Activated T-cell treated with anti-CD3 and anti-CD28 coated beads, Interleukin-2, amount 50 U/mL, for 1 hour (primary cell): Measurements from ENCODE around the gene SLC22A1.
A peak's percentile ranks its signal among the peaks of the same experiment; 100 is the strongest.
"Not testable (repeated sequence)": the region's sequence is repeated elsewhere in the genome, so short reads cannot be mapped to it uniquely, and the experiment has no call there.

Source experiments
- DNase-seq: peaks from one replicate; pipeline ENCODE4 v3.0.0-alpha.2; 2020

Gene SLC22A1

DNA sequence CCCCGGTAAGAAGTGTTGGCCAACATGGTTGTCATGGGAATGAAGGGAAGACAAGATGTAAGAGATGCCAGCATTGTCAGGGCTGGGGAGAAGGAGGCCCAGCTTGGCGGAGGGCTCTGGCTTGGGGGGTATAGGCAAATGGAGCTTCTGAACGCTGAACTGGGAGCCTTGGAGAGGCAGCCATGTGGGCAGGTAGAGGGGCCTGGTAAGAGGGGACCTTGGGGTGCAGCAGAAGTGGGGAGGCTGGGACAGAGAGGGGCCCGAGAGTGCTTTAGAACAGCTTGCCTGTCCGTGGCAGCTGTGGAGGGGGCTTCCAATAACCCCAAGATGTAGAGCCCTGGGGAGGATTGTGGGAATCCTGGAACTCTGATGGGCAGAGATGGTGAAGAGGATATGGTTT lies 3.0 kb downstream of the SLC22A1 start:
- no peak for DNase-seq

DNA sequence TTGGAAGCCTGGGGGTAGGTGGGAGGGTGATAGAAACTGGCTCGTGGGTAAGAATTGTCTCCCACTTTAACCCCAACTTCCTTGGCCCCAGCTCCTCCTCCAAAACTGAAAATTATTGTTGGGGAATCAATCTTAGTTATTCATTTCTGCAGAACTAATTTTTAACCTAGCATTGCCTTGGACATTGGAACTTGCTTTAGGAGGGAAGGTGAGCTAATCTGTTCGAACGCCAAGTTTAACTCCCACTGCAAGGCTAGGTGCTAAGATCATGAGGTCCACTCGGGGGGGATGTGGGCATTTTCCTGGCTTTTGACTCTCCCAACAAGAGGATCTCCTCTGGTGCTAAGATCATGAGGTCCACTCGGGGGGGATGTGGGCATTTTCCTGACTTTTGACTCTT lies 3.5 kb downstream of the SLC22A1 start:
- not testable (repeated sequence) for DNase-seq

DNA sequence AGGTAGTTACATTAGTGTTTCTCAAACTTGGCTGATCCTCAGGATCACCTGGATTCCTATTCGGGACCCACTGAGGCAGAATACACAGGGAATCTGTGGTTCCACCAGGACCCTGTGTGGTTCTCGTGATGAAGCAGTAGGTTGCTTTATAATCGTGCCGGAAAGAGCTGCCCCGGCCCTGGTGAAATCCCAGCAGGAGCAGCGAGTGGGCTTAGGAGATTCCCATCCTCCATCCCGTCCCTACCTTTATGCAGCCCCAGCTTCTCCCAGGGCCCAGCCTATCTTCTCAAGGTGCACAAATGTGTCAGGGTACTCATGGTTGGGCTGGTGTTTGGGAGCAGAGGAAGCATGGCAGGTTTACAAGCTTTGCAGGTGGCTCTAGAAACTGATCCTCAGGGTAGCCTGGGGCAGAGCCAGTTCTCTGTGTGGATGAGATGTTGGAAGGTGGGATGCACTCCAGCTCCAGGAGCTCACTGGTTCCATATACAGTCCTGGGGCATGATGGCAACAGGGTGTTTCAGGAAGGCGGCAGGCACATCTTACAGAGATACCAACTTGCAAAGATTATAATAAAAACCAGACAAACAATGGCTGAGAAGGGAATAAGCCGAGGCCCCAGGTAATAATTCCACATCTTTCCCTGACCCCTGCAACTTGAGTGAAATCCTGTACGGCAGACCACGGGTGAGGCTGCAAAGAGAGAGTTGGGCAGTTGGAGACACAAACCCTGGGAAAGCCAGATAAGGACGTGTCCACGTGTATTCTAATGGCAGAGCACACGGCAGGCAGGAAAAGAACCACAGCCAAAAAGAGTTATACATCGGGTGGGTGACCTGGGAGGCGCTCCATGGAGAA lies 5.9 kb downstream of the SLC22A1 start:
- DNase-seq, result no peak

DNA sequence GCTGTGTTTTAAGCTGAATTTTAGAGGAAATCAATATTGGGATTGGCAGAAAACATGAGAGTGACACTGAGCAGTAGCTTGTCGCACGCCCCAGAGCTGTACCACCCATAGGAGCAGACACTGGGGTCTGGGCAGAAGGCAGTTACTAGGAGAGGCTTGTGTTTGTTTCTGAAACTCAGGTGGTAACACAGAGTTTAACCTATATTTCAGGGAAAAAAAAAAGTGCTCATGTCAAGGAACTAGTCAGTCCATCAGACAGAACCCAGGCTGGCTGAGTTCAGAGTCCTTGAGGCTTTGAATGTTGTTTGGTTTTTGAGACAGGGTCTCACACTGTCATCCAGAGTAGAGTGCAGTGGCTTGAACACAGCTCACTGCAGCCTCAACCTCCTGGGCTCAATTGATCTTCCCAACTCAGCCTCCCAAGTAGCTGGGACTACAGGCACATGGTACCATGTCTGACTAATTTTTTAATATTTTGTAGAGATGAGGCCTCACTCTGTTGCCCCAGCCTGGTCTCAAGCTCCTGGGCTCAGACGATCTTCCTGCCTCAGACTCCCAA lies 6.6 kb downstream of the SLC22A1 start:
- DNase-seq, result no peak

DNA sequence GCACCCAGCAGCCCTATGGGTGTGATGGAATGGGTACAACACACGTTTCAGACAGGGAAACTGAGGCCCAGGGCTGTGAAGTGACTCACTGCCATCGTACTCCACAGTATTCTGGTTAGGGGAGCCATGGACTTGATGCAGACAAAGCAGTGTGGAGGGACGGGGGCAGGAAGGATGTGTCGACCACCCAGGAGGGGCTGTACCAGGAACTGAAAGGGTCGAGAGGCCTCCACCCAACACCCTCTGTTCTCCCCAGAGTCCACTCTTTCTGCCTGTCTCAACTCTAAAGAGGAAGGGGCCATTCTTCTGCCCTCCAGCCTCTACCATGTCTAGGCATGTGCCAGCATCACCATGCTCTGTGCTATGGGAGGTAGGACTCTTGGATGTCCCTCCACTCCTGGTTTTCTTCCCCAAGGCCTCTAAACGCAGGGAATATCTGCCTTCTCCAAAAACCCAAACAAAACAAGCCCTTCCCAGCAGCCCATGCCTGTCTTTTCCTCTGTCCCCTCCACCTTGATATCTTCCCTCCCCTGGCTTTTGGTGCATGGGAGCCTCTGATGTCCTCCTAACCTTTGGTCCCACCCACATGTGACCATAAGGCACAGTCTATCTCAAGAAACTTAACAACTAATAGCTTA lies 7.4 kb downstream of the SLC22A1 start:
- DNase-seq, result no peak

DNA sequence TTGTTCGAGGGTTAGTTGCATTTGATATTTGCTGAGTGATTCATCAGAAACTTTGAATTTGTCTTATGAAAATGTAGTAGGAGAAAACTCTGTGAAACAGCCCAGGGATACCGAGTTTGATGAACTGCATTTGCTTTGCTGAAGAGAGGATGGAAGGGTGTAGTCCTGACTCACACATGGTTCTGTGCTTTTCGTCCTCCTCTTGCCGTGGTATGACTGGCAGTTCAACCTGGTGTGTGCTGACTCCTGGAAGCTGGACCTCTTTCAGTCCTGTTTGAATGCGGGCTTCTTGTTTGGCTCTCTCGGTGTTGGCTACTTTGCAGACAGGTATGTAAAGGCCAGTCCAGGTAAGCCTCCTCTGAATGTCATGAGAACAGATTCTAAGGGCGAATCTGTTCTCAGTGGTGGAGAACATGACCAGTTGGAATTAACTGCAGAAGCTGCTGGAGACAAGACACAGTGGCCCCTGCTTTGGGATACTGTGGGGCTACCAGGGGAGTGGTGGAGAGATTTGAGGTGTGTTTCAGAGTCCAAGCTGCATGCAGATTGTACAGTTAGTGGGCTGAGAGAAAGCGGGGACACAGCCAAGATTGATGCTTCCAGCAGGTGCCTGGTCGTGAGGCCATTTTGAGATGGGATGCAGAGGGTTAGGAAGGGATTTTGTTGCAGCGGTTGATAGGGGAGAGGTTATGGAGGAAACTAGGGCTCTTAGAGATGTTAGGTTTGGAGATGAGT lies 8.4 kb downstream of the SLC22A1 start:
- no peak for DNase-seq

DNA sequence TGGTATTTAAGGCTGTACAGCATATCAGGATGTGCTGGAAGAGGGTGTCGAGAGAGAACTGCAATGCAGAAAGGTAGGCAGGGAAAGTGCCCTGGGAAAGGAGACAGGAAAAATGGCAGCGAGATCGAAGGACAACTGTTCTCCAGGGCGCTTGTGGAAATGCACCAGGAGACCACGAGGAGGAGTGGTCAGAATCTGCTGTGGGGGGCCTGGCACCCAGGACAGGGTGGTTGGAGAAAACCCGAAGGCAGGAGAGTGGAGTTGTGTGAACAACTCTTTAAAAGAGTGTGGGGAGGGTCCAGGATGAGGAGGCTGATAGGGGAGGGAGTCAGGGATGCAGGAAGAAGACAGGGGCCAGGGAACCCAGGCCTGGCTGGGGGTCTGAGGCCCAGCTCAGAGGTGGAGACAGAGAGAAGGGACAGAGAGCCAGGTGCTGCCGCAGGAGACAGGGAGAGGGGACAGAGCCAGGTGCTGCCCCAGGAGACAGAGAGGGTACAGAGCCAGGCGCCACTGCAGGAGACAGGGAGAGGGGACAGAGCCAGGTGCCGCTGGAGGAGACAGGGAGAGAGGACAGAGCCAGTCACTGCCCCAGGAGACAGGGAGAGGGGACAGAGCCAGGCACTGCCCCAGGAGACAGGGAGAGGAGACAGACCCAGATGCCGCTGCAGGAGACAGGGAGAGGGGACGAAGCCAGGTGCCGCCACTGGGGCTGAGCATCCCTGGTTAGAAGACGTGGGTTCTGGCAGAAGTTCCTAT lies 9.3 kb downstream of the SLC22A1 start:
- no peak for DNase-seq

DNA sequence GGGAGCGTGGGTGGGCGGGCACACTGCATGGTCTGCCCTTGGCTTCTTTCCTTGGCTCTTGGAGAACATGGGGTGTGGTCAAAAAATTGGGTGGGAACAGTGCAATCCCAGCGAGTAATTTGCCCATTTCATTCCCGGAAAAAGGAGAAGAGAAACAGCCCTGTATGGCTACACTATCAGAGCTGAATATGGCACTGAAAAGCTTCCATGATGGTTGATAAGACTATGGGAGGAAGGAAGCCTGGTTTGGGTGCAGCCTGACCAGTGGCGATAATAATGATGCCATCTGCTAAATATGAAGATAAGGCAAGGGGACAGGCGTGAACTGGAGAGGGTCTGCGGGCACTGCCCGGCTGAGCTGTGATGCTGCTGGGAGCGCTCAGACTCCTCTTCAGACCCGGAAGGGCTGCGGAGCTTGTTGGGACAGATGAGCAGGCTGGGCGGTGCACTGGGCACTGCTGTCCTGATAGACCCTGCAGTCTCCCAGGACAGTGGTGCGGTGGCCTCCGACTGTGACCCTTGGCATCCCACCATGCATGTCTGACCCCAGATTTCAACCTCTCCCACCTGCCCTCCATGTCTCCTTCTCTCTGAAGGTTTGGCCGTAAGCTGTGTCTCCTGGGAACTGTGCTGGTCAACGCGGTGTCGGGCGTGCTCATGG lies 10.2 kb downstream of the SLC22A1 start:
- DNase-seq, result no peak

DNA sequence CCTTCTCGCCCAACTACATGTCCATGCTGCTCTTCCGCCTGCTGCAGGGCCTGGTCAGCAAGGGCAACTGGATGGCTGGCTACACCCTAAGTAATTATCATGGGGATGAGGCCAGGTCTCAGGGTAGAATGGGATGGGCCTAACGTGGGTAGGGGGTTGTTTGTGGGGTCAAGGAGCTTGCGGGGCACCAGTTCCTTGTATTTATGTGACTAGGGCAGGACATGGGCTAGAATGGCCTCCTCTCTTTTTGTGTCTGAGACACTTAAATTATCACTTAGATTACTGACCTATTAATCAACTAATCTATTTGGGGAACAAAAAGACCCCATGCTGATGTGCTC lies 10.7 kb downstream of the SLC22A1 start:
- DNase-seq, result no peak

DNA sequence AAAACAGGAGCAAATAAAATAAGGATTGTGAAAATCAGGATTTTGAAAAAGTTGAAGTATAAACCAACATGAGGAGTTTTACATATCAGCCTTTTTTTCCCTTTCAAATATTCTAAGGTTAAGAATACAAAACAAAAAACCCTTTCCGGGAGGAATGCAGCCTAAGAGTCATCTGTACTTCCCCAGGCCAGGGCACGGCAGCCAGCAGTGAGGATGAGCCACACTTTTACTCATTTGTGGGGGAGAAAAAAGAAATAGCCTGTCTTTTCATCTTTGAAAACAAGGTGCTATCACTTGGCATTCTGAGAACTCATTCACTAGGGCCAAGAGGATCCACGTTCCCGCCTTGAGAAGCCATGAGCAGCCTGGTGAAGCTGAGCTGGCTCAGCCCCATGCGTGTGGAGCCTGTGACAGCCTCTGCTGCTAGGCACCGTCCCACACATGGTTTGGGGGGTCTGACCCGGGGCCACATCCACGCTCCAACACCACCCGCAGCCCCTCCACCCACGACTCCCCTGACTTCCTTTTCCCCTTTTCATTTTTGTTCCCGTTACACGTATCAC lies 11.2 kb downstream of the SLC22A1 start:
- DNase-seq, result no peak

DNA sequence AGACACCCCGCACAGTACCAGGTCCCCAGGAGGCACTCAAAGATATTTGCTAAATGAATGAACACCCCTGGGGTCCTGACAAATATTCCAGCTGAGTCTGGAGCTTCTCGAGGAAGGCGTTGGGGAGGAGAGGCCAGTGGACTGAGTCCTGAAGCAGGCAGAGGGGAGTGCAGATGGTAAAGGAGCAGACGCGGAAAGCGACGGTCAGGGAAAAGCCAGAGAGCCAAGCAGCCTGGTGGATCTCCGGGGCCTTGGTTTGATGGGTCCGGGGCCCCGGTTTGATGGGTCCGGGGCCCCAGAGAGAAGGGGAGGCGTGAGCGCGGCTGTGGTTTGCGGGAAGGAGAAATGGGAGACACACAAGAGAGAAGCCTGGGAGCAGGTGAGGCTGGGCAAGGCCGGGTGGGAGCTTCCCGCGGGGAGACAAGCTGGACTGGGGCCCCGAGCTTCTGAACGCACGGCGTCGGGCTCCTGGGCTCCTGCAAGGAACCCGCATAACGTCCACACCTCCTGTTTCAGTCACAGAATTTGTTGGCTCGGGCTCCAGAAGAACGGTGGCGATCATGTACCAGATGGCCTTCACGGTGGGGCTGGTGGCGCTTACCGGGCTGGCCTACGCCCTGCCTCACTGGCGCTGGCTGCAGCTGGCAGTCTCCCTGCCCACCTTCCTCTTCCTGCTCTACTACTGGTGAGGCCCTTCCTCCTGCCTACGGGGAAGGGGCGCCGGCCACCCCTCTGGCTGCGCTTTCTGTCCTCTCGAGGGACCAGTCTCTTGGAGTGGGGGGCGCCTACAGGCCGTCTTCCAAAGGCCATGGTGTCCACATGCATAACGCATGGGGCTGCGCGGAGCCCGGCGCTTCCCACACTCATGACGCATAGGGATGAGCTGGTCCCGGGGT lies 12.1 kb downstream of the SLC22A1 start:
- no peak for DNase-seq

DNA sequence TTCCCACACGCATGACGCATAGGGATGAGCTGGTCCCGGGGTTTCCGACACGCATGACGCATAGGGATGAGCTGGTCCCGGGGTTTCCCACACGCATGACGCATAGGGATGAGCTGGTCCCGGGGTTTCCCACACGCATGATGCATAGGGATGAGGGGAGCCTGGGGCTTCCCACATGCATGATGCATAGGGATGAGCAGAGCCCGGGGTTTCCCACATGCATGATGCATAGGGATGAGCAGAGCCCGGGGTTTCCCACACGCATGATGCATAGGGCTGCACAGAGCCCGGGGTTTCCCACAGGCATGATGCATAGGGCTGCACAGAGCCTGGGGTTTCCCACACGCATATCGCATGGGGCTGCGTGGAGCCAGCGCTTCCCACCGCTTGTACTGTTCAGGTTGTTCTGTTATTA lies 12.7 kb downstream of the SLC22A1 start:
- DNase-seq, result not testable (repeated sequence)

DNA sequence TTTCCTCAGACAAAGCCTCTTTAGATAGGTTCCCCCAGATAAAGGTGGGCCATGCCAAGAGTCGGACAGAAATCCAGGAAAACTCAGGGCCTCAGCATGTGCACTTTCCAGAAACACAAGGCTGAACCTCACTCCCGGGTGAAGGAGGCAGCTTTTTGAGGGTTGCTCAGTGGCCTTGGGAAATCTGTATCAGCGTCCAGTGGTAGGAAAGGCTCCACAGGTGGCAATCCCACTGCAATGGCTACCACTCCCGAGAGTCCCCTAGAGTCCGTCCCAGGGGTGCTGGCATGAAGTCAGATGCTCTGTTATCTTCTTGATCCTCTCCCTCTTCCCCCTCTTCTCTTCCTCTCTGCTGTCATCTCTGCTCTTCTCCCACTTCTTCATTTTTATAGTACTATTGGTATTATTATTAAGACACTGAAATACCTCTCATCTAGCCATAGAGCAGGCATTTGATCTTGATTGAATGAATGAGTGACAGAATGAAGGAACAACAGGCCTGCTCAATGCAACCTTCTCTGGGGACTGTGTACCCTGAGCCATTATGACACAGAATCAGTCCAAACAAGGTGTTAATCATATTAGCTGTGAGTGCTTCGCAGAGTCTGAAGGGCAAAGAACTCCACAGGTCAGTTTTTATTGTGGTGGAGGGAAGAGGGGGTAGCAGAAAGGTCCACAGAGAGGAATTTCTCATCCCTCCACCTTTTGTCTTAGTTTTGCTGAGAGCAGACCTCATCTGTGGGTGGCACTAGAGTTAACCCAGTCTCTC lies 13.3 kb downstream of the SLC22A1 start:
- no peak for DNase-seq

DNA sequence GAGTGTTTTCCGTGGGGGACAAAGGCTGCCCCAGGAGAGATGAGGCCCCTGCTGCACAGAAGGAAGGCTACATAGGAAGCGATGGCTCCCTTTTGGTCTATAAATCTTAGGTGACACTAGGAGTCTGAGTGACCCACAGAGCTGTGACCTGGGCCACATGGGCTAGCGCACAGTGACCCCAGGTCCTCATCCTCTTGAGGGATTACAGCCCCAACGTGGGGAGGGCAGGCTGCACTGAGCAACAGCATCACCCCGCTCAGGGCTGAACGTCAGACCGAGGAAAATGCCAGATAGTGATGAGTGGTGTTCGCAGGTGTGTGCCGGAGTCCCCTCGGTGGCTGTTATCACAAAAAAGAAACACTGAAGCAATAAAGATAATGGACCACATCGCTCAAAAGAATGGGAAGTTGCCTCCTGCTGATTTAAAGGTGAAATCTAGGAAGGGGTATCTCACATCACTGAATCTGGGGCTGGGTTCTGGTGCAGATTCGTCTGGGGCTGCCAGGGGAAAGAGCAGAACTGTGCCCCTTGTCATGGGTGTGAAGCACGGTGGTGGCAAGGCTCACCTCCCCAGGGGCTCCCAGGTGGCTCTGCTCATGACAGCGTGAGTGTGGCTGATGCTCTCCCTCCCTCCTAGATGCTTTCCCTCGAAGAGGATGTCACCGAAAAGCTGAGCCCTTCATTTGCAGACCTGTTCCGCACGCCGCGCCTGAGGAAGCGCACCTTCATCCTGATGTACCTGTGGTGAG lies 14.5 kb downstream of the SLC22A1 start:
- DNase-seq, result no peak

DNA sequence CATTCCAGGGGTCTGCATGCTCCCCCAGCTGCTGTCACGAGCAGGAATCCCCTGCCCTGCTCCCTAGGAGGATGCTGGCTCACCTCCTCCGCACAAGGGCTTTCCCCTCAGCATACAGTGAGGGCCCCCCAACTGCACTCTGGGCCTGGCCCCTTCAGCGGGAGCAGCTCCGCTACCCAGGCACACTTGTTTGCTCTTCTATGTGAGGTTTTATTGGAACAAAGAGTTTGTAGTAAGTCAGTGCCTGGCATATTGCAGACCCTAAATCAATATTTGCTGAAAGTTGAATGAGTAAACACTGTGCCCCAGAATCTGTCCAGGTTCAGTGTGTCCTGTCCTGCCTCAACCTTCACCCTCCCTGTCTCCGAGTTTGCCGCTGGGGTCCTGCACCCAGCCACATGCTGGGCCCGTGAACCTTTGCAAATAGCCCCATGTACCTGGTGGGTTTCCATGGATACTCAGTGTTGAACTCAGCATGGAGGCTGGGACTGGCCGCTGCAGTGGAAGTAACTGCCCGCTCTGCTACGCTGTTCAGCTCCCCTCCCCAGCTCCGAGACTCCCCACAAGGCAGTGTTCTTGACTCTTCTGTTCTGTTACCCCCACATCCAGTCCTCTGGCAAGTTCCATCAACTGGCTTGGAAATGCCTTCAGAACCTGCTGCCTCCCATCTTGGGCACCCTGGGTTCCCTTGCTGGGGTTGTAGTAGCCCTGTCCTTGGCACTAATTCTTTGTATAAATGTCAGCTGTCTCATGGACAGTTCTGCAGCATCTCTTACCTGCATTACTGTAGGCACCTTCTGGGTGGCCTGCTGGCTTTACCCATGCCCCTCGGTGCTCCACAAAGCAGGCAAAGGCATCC lies 15.7 kb downstream of the SLC22A1 start:
- DNase-seq, result no peak

DNA sequence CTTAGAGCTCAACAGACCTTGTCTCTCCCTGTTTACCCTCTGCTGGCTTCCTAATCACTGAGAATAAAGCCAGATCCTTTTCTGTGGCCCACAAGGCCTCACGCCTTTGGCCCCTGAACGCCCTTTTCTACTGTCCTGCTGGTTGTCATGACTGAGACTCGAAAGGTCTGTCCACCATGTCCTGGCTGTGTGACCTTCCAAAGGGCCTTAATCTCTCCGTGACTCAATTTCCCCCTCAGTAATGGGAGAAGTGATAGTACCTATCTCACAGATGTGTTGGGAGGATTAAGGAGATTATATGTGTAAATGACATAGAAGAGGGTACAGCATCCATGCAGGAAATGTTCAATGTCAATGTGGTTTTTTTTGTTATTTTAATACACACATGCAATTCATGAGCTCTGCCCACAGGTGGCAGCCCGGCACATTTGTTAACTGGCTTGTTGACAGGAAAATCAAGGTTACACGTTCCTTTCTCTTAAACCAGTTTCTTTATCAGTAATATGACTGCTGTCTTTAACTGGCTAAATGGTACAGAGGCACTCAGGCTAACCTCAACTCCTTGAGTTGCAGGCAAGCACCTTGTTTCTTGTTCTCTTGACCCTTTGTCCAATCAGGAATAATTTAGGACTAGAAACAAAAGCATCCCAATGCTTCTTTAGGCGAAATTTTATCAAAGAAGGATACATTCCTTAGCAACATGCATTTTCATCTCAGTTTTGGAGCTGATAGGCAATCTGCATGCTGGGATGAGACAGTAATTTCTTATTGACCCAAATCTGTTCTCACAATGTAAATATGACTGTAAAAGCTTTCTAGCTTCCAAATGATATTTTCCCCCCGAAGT lies 16.6 kb downstream of the SLC22A1 start:
- peak; percentile 61 for DNase-seq

DNA sequence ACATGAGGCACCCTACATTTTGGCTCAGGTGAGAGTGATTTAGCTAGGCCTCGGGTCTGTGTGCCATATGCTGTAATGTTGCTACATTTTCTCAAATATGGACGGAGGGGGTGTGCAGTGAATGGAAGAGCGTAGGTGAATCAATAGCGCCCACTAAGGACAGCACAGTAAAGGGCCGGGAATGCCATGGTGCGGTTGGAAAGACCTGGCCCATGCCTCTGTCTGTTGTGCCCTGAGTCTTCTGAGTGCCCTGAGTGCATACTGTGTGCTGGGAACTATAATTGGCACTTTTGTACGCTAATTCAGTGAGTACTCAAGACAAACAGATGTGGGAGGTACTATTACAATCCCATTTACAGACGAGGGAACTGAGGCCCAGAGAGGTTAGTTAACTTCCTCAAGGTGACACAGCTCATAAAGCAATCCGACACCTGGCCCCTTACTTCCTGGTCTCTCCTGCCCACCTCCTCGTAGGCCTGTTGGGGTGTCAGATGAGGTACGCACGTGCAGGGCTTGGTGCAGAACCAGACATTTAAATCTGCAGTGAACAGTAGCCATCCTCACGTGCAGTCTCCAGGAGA lies 17.3 kb downstream of the SLC22A1 start:
- DNase-seq, result no peak
